K562 (cell line): ENCODE results near the gene PRELID2. TPM values are rescaled to one million over a fixed set of nuclear protein-coding genes. Genes with fewer than 3 reads are reported as not detected.

Source experiments
- CREB3L1 ChIP-seq: fragments of 450-650 bp; IDR thresholded peaks from 2 replicates; pipeline ENCODE4 v1.6.1; 2014; ENCODE audit warnings: low read depth, mild to moderate bottlenecking, moderate library complexity, borderline replicate concordance
- CREB5 ChIP-seq: fragments of 250-450 bp; sonication (Bioruptor Pico); IDR thresholded peaks from 2 replicates; pipeline ENCODE4 v1.5.0; 2020; ENCODE audit warnings: mild to moderate bottlenecking
- EHMT2 ChIP-seq: fragments of 450-650 bp; IDR thresholded peaks from 2 replicates; pipeline ENCODE4 v1.6.1; 2018; ENCODE audit warnings: antibody characterized with exemption
- FOXJ3 ChIP-seq: sonication (generic); formaldehyde crosslinking; IDR thresholded peaks from 2 replicates; pipeline ENCODE4 v1.4.0; 2020; ENCODE audit warnings: mild to moderate bottlenecking, missing genetic modification reagents
- JUN ChIP-seq, 2 experiments: sonication (generic) in 1 of 2; formaldehyde crosslinking in 1 of 2; IDR thresholded peaks; 2 replicates each; pipeline versions ENCODE4 v1.6.1 to v1.8.0; 2012 to 2022; ENCODE audit warnings: borderline replicate concordance in 2 of 2, mild to moderate bottlenecking in 2 of 2, improper control_type of control experiment in 1 of 2, low read depth in 1 of 2, low read length in 1 of 2, missing genetic modification reagents in 1 of 2
- KLF10 ChIP-seq: fragments of 250-450 bp; sonication (Bioruptor Pico); IDR thresholded peaks from 2 replicates; pipeline ENCODE4 v1.6.1; 2021; ENCODE audit warnings: matching md5 sums
- MAFF ChIP-seq: IDR thresholded peaks from 2 replicates; pipeline ENCODE4 v1.6.1; 2012; ENCODE audit warnings: low read length, improper control_type of control experiment
- MYBL2 ChIP-seq, 2 experiments: fragments of 450-650 bp in 1 of 2; sonication (generic) in 1 of 2; formaldehyde crosslinking in 1 of 2; IDR thresholded peaks; 2 replicates each; pipeline versions ENCODE4 v1.6.1 to v1.8.1; 2017 to 2022; ENCODE audit warnings: borderline replicate concordance in 1 of 2, inconsistent platforms in 1 of 2, low read depth in 1 of 2, mild to moderate bottlenecking in 1 of 2, missing genetic modification reagents in 1 of 2, moderate library complexity in 1 of 2
- RNF219 ChIP-seq: fragments of 250-450 bp; sonication (Bioruptor Pico); IDR thresholded peaks from 2 replicates; pipeline ENCODE4 v1.5.0; 2022; ENCODE audit warnings: mild to moderate bottlenecking
- ZNF644 ChIP-seq: fragments of 200-800 bp; sonication (Bioruptor generic); IDR thresholded peaks from 2 replicates; pipeline ENCODE4 v1.6.1; 2016; ENCODE audit warnings: low read depth, missing genetic modification characterization, missing compliant biosample characterization
- polyA plus RNA-seq, 8 experiments: library from polyadenylated mRNA; depleted of rRNA in 4 of 8; stranded (reverse) in 5 of 8; unstranded in 3 of 8; fragments of >200 nt; fragmentation: Nextera tagmentation in 2 of 8; fragmentation: Illumina TruSeq in 1 of 8; extraction: Ambion mirVana in 2 of 8; extraction: Trizol in 1 of 8; gene quantifications; 2 replicates each; pipeline versions ENCODE4 v1.2.1 to v1.2.3, GENCODE V29; 2011 to 2014; ENCODE audit warnings: inconsistent platforms in 1 of 8, missing spikeins in 1 of 8
- total RNA-seq, 7 experiments: library from RNA; depleted of rRNA in 6 of 7; stranded (reverse); fragments of >200 nt in 6 of 7; fragmentation: Illumina TruSeq in 2 of 7; extraction: Trizol in 2 of 7; gene quantifications; 2 replicates each; pipeline versions ENCODE4 v1.2.1 to v1.2.3, GENCODE V29; 2011 to 2021; ENCODE audit warnings: low replicate concordance in 1 of 7

PRELID2 gene
- total and polyA plus RNA-seq, 9 of the 15 experiments (the other 6 are each of a cell fraction or from before 2014, with no cell fraction given): 6.4 to 68.2 (median 28.8) TPM

- TF ChIP-seq CREB3L1 (no peak), JUN (IDR thresholded peaks at IDR 0.05; ENCODE audit: borderline replicate concordance, low read depth, low read length) (no peak), JUN (CRISPR knock-in tag; IDR thresholded peaks at IDR 0.05; ENCODE audit: borderline replicate concordance) (no peak), MYBL2 (IDR thresholded peaks at IDR 0.05; ENCODE audit: low read depth) (no peak), MYBL2 (CRISPR knock-in tag; IDR thresholded peaks at IDR 0.05; ENCODE audit: borderline replicate concordance) (no peak), MAFF (no peak), CREB5 (no peak), FOXJ3 (no peak), EHMT2 (no peak), ZNF644 (tag) (no peak), KLF10 (CRISPR knock-in tag) (no peak), RNF219 (no peak)
Measured at GRCh38 chr5:145874765-145875164, 39.6 kb upstream of the PRELID2 start (continued).
